Stimulated activated CD4-positive, alpha-beta T cell treated with anti-CD3 and anti-CD28 coated beads, Interleukin-4, amount 100 ng/mL, for 24 hours (primary cell): ENCODE data around the gene CRABP2.

Experiments
- DNase-seq: peaks from one replicate; pipeline ENCODE4 v3.0.0-alpha.2; 2020

Gene CRABP2

GRCh38 chr1:156667968-156668709, 37.2 kb downstream of the CRABP2 start:
- DNase-seq: no peak

- DNase-seq: no peak
These were observed 37.8 kb downstream of the CRABP2 start for GRCh38 chr1:156667610-156667967.

- DNase-seq: no peak
These were observed 38.3 kb downstream of the CRABP2 start for GRCh38 chr1:156666862-156667609.

- DNase-seq: no peak
These were observed 39.8 kb downstream of the CRABP2 start for GRCh38 chr1:156665539-156665938.

- no peak for DNase-seq
These were observed 40.5 kb downstream of the CRABP2 start for GRCh38 chr1:156664767-156665411.

GRCh38 chr1:156664046-156664766, 41.2 kb downstream of the CRABP2 start:
- DNase-seq: no peak

- no peak for DNase-seq
These were observed 42.2 kb downstream of the CRABP2 start for GRCh38 chr1:156663178-156663577.

GRCh38 chr1:156662800-156663055, 42.7 kb downstream of the CRABP2 start:
- no peak for DNase-seq

- no peak for DNase-seq
These were observed 43.2 kb downstream of the CRABP2 start for GRCh38 chr1:156662005-156662799.

GRCh38 chr1:156660752-156661112, 44.7 kb downstream of the CRABP2 start:
- no peak for DNase-seq

GRCh38 chr1:156659988-156660751, 45.2 kb downstream of the CRABP2 start:
- peak; percentile 92 for DNase-seq

GRCh38 chr1:156659661-156659987, 45.8 kb downstream of the CRABP2 start:
- no peak for DNase-seq

- DNase-seq: no peak
These were observed 46.3 kb downstream of the CRABP2 start for GRCh38 chr1:156658945-156659574.

- no peak for DNase-seq
These were observed 46.9 kb downstream of the CRABP2 start for GRCh38 chr1:156658496-156658895.

- no peak for DNase-seq
These were observed 47.6 kb downstream of the CRABP2 start for GRCh38 chr1:156657741-156658319.

GRCh38 chr1:156656806-156657740, 48.3 kb downstream of the CRABP2 start:
- peak; percentile 79 for DNase-seq

GRCh38 chr1:156655904-156656516, 49.4 kb downstream of the CRABP2 start:
- no peak for DNase-seq

- DNase-seq: no peak
These were observed 50.1 kb downstream of the CRABP2 start for GRCh38 chr1:156655151-156655903.

GRCh38 chr1:156654700-156655099, 50.7 kb downstream of the CRABP2 start:
- DNase-seq: no peak
